IPS-18a (cell line): ENCODE data around the gene ANP32B.
"Not testable (repeated sequence)": the region's sequence is repeated elsewhere in the genome, so short reads cannot be mapped to it uniquely, and the experiment has no call there.

ENCODE experiments used
- H3K27ac ChIP-seq: one replicate; pipeline ENCODE4 v1.5.1; 2013; ENCODE audit warnings: low read length
- H3K27me3 ChIP-seq: one replicate; pipeline ENCODE4 v1.6.1; 2013; ENCODE audit warnings: mild to moderate bottlenecking, low read length; ENCODE audit not compliant: control insufficient read depth, insufficient read depth
- H3K36me3 ChIP-seq: one replicate; pipeline ENCODE4 v1.6.1; 2013; ENCODE audit warnings: low read depth, low read length; ENCODE audit not compliant: control insufficient read depth
- H3K4me1 ChIP-seq: one replicate; pipeline ENCODE4 v1.6.1; 2013; ENCODE audit warnings: low read depth, low read length; ENCODE audit not compliant: control insufficient read depth
- H3K4me3 ChIP-seq: one replicate; pipeline ENCODE4 v1.5.1; 2013; ENCODE audit warnings: low read length
- H3K9ac ChIP-seq: one replicate; pipeline ENCODE4 v1.6.1; 2013; ENCODE audit warnings: mild to moderate bottlenecking, low read length, moderate library complexity
- H3K9me3 ChIP-seq: one replicate; pipeline ENCODE4 v1.6.1; 2013; ENCODE audit warnings: low read depth, low read length; ENCODE audit not compliant: control insufficient read depth

Gene ANP32B

GRCh38 chr9:97947094-97947493, 36.0 kb upstream of the ANP32B start:
- not testable (repeated sequence) for H3K4me3 ChIP-seq, H3K36me3 ChIP-seq, H3K9ac ChIP-seq, H3K27ac ChIP-seq, H3K4me1 ChIP-seq, H3K9me3 ChIP-seq
- peaks cover 27% of the 10 kb centered on the region for H3K27me3 ChIP-seq

- not testable (repeated sequence) for H3K36me3 ChIP-seq, H3K4me1 ChIP-seq, H3K27me3 ChIP-seq, H3K9me3 ChIP-seq, H3K27ac ChIP-seq, H3K9ac ChIP-seq, H3K4me3 ChIP-seq
Observed at GRCh38 chr9:97950873-97951272, 32.3 kb upstream of the ANP32B start.

DNA sequence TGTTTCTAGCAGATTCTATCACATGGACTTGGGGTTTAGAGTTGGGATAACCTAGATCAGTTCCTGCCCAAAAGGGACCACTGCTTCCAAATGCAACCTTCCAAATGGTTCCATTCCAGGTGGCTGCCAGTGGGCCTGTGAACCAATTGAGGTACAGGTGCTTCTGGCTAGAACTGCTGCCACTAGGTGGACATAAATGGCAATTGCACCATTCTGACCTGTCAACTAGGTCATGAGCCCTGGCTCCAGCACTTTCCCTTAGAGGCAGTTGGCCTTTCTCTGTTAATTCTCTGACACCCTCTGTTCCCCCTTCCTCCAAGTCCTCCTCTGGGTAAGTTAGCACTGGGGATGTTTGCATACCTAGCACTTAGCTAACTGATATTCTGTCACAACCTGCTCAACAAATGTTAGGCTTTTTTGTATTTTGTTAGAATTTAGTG, 28.6 kb upstream of the ANP32B start:
- Histone ChIP-seq H3K9ac (no peak overlapping the region), H3K27ac (no peak overlapping the region), H3K4me3 (no peak overlapping the region), H3K27me3 (peaks cover 7% of the 10 kb centered on the region), H3K4me1 (no peaks in the 10 kb centered on the region), H3K36me3 (no peaks in the 10 kb centered on the region), H3K9me3 (no peaks in the 10 kb centered on the region)

DNA sequence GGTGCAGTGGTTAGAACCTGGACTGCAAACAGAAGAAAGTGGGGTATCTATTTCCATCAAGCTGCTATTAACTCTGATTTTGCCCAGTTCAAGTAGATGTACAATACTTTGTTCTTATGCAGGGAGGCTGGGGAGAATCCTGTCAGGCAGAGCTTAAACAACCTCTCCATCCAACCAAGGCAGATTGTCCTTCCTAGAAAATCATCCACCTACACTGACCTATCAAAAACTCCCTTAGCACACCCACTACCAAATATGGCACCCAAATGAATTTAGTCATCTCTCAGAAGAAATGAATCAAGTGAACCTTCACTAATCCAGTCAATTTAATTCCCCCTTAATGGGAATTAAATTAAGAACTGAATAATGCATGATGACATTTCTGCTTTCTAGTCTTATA, 26.8 kb upstream of the ANP32B start:
- Histone ChIP-seq H3K4me3 (no peak overlapping the region), H3K27me3 (peaks cover 7% of the 10 kb centered on the region), H3K9me3 (no peaks in the 10 kb centered on the region), H3K36me3 (no peaks in the 10 kb centered on the region), H3K9ac (no peak overlapping the region), H3K27ac (no peak overlapping the region), H3K4me1 (no peaks in the 10 kb centered on the region)

DNA sequence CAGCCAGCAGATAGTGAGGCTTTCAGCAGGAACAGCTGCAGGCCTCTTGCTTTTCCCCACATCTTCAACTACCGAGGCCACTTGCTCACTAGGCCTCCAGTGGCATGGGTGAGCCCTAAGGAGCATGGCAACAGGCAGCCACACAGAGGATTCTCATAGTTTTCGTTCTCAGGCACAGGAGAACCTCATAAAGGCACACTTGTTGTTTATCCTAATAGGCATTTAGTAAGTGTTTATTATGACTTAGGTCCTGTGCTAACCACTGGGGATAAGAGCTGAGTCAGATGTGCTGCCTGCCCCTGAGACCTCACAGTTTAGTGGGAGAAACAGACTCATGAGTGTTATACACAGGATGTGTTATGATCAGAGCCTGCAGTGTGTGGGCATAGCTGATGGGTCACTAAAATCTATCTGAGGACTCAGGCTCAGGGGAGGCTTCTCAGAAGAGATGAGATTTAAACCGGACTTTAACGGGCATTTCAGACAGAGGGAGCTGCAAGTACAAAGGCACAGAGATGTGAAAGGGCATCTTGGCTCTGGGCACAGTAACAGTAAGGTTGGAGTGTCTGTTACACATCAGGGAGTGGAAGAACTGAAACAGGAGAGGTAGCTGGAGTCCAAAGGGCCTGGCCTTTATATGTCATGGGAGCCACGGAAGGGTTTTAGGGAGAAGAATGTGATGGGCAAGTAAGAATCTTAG, 24.2 kb upstream of the ANP32B start:
- no peaks in the 10 kb centered on the region for H3K36me3 ChIP-seq
- no peaks in the 10 kb centered on the region for H3K9me3 ChIP-seq
- no peak overlapping the region for H3K4me3 ChIP-seq
- H3K27me3 ChIP-seq, result peaks cover 14% of the 10 kb centered on the region
- no peak overlapping the region for H3K27ac ChIP-seq
- no peaks in the 10 kb centered on the region for H3K4me1 ChIP-seq
- no peak overlapping the region for H3K9ac ChIP-seq

GRCh38 chr9:97959585-97959984, 23.6 kb upstream of the ANP32B start:
- H3K9me3 ChIP-seq, result no peaks in the 10 kb centered on the region
- no peak overlapping the region for H3K27ac ChIP-seq
- no peak overlapping the region for H3K9ac ChIP-seq
- H3K27me3 ChIP-seq, result peaks cover 15% of the 10 kb centered on the region
- no peaks in the 10 kb centered on the region for H3K4me1 ChIP-seq
- H3K36me3 ChIP-seq, result no peaks in the 10 kb centered on the region
- H3K4me3 ChIP-seq, result no peak overlapping the region

- H3K27me3 ChIP-seq, result peaks cover 27% of the 10 kb centered on the region
- H3K4me3 ChIP-seq, H3K27ac ChIP-seq, H3K9me3 ChIP-seq, H3K9ac ChIP-seq, H3K36me3 ChIP-seq, H3K4me1 ChIP-seq: not testable (repeated sequence)
Observed at GRCh38 chr9:97960678-97961328, 22.3 kb upstream of the ANP32B start.

- H3K9me3 ChIP-seq, result no peaks in the 10 kb centered on the region
- no peak overlapping the region for H3K27ac ChIP-seq
- H3K4me3 ChIP-seq, result no peak overlapping the region
- H3K9ac ChIP-seq, result no peak overlapping the region
- no peaks in the 10 kb centered on the region for H3K4me1 ChIP-seq
- H3K36me3 ChIP-seq, result no peaks in the 10 kb centered on the region
- H3K27me3 ChIP-seq, result peaks cover 30% of the 10 kb centered on the region
Observed at GRCh38 chr9:97961361-97961760, 21.8 kb upstream of the ANP32B start.

DNA sequence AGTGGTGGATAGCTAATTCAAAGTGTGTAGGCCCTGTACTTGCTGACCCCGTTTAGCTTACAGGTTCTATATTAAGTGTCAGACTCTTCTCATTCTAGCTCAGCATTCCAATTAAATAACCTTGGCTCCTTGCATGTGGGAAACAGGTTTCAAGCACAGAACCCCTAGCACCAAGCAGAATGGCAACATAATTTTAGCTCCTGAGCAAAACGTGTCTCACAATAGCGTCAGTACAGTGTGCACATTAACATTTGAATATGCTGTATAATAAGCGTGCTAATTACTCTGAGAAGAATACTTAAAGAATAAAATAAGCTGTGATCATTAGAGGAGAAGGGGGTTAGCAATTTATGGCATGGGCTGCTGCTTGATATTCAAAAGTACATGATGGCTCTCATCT, 21.0 kb upstream of the ANP32B start:
- Histone ChIP-seq H3K27ac (no peak overlapping the region), H3K9me3 (no peaks in the 10 kb centered on the region), H3K4me1 (no peaks in the 10 kb centered on the region), H3K9ac (no peak overlapping the region), H3K36me3 (no peaks in the 10 kb centered on the region), H3K27me3 (peaks cover 38% of the 10 kb centered on the region), H3K4me3 (no peak overlapping the region)

GRCh38 chr9:97962575-97962974, 20.6 kb upstream of the ANP32B start:
- no peak overlapping the region for H3K9ac ChIP-seq
- H3K9me3 ChIP-seq, result no peaks in the 10 kb centered on the region
- H3K27me3 ChIP-seq, result peaks cover 42% of the 10 kb centered on the region
- H3K4me3 ChIP-seq, result no peak overlapping the region
- H3K27ac ChIP-seq, result no peak overlapping the region
- no peaks in the 10 kb centered on the region for H3K36me3 ChIP-seq
- no peaks in the 10 kb centered on the region for H3K4me1 ChIP-seq

GRCh38 chr9:97963232-97963631, 19.9 kb upstream of the ANP32B start:
- H3K27ac ChIP-seq, result no peak overlapping the region
- H3K4me3 ChIP-seq, result no peak overlapping the region
- no peaks in the 10 kb centered on the region for H3K4me1 ChIP-seq
- H3K27me3 ChIP-seq, result peaks cover 48% of the 10 kb centered on the region
- no peak overlapping the region for H3K9ac ChIP-seq
- H3K9me3 ChIP-seq, result no peaks in the 10 kb centered on the region
- no peaks in the 10 kb centered on the region for H3K36me3 ChIP-seq

GRCh38 chr9:97964901-97965300, 18.2 kb upstream of the ANP32B start:
- Histone ChIP-seq H3K4me3 (no peak overlapping the region), H3K27ac (no peak overlapping the region), H3K9ac (no peak overlapping the region), H3K27me3 (peaks cover 53% of the 10 kb centered on the region), H3K36me3 (no peaks in the 10 kb centered on the region), H3K4me1 (no peaks in the 10 kb centered on the region), H3K9me3 (no peaks in the 10 kb centered on the region)
